Measurements from ENCODE around the gene C1QL1.

DNA sequence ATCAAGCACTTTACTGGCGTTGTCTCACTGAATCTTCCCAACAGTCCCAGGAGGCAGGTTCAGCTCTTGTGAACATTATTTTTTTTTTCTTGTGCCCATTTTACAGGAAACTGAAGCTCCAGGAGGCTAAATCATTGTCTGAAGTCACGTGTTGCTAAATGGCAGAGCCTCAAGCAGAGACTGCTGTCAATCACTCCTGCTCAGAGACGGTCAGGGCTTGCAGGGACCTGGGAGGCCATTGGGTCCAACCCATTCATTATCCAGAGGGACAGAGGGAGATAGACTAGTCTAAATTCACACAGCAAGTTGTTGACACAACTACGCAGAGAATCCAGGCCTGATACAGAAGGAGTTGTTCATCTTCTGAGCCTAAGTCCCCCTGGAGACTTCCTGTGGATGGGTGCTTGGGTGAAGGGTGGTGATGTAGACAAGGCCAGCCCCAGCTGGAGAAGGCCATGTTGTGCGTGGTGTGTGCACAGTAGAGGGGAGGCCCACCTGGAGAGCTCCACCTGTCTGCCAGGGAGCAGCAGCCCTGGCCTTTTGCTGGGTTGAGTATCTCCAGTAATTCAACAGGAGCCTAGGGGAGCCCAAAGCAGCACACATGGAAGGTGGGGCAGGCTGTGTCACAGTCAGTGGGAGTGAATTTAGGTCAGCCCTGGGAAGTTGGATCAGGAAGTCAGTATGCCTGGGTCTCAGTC, 24.3 kb upstream of the C1QL1 start:
- TF ChIP-seq POLR2A (IDR thresholded peaks at IDR 0.05; ENCODE audit: extremely low read depth, insufficient read length): no peak
- TF ChIP-seq, protein P1, sequence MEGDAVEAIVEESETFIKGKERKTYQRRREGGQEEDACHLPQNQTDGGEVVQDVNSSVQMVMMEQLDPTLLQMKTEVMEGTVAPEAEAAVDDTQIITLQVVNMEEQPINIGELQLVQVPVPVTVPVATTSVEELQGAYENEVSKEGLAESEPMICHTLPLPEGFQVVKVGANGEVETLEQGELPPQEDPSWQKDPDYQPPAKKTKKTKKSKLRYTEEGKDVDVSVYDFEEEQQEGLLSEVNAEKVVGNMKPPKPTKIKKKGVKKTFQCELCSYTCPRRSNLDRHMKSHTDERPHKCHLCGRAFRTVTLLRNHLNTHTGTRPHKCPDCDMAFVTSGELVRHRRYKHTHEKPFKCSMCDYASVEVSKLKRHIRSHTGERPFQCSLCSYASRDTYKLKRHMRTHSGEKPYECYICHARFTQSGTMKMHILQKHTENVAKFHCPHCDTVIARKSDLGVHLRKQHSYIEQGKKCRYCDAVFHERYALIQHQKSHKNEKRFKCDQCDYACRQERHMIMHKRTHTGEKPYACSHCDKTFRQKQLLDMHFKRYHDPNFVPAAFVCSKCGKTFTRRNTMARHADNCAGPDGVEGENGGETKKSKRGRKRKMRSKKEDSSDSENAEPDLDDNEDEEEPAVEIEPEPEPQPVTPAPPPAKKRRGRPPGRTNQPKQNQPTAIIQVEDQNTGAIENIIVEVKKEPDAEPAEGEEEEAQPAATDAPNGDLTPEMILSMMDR (IDR thresholded peaks at IDR 0.05; ENCODE audit: low read depth, low read length): no peak
- TF ChIP-seq, protein P2, sequence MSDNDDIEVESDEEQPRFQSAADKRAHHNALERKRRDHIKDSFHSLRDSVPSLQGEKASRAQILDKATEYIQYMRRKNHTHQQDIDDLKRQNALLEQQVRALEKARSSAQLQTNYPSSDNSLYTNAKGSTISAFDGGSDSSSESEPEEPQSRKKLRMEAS (IDR thresholded peaks at IDR 0.05; ENCODE audit: low read depth, low read length): no peak
- TF ChIP-seq MYC (IDR thresholded peaks at IDR 0.05; ENCODE audit: low read depth, low read length): no peak
